Fibroblast of pulmonary artery (primary cell): ENCODE data around the gene CENPF.

Experiments used
- DNase-seq: peaks from one replicate; pipeline ENCODE4 v3.0.0-alpha.2; 2010; ENCODE audit warnings: low read depth
- H3K4me3 ChIP-seq: replicated peaks from 2 replicates; pipeline ENCODE4 v1.5.1; 2011; ENCODE audit warnings: low read depth, mild to moderate bottlenecking, control low read depth, low read length, moderate library complexity
- TF ChIP-seq, protein P1 (sequence below): IDR thresholded peaks from 2 replicates; pipeline ENCODE4 v1.5.1; 2011; ENCODE audit warnings: mild to moderate bottlenecking, control low read depth, low read length, inconsistent platforms; ENCODE audit errors: missing control alignments

The CENPF gene

DNA sequence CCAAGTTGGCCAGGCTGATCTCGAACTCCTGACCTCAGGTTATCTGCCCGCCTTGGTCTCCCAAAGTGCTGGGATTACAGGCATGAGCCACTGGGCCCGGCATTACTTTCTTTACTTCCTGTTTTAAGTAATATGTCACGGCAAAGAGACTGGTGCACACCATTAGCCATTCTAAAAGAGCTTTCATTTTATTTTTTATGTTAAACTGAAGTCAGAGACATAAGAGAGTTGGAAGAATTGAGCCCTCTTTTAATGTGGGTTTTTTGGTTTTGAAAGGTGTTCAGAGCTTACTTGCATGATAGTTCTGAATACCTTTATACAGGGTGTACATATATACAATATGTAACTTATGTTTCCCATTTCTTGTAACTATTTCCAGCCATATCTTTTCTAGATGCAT is 14.3 kb downstream of the CENPF start:
- DNase-seq: no peak
- no peak overlapping the region for H3K4me3 ChIP-seq
- TF ChIP-seq, protein P1, sequence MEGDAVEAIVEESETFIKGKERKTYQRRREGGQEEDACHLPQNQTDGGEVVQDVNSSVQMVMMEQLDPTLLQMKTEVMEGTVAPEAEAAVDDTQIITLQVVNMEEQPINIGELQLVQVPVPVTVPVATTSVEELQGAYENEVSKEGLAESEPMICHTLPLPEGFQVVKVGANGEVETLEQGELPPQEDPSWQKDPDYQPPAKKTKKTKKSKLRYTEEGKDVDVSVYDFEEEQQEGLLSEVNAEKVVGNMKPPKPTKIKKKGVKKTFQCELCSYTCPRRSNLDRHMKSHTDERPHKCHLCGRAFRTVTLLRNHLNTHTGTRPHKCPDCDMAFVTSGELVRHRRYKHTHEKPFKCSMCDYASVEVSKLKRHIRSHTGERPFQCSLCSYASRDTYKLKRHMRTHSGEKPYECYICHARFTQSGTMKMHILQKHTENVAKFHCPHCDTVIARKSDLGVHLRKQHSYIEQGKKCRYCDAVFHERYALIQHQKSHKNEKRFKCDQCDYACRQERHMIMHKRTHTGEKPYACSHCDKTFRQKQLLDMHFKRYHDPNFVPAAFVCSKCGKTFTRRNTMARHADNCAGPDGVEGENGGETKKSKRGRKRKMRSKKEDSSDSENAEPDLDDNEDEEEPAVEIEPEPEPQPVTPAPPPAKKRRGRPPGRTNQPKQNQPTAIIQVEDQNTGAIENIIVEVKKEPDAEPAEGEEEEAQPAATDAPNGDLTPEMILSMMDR: no peak

DNA sequence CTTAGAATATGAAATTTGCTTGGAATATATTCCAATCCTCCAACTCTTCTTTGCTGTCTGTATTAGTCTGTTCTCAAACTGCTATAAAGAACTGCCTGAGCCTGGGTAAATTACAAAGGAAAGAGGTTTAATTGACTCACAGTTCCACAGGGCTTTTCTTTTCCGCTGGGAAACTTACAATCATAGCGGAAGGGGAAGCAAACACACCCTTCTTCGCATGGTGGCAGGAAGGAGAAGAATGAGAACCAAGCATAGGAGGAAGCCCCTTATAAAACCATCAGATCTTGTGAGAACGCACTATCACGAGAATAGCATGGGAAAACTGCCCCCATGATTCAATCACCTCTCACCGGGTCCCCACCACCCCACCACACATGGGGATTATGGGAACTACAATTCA is 14.8 kb downstream of the CENPF start:
- H3K4me3 ChIP-seq: no peak overlapping the region
- TF ChIP-seq, protein P1: no peak
- no peak for DNase-seq

DNA sequence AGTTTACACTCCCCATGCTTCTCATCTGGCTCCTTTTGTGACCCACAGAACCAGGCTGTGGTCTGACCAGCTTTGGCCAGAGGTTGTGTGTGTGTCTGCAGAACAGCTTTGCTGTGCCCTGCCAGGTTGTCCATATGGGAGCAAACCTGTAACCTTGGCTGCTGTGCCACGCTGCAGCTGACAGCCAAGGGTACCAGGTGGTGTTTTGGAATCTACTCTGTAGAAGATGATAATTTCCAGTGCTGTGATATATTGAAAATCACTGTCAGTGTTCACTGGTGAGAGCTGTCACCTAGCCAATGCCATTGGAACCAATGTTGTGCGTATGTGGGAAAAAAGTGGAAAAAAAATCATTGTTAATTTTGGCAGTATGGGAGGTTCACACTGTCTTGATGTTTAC is 18.2 kb downstream of the CENPF start:
- TF ChIP-seq, protein P1: no peak
- no peak overlapping the region for H3K4me3 ChIP-seq
- DNase-seq: no peak

DNA sequence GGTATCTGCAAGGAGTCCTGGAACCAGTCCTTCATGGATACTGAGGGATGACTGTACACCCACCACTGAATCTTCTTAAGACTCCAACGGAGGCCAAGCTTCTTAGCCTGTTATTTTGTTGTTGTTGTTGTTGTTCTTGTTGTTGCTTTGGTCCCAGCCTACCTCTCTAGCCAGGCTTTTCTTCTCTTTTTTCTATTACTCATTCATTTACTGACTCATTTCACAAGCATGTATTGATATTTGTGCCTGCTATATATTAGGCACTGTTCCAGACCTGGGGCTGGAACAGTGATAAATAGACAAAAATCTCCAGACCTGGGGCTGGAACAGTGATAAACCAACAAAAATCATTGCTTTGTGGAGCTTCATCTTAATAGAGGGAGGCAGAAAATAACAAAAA is 20.4 kb downstream of the CENPF start:
- peak; percentile 16 for DNase-seq
- H3K4me3 ChIP-seq: no peak overlapping the region

DNA sequence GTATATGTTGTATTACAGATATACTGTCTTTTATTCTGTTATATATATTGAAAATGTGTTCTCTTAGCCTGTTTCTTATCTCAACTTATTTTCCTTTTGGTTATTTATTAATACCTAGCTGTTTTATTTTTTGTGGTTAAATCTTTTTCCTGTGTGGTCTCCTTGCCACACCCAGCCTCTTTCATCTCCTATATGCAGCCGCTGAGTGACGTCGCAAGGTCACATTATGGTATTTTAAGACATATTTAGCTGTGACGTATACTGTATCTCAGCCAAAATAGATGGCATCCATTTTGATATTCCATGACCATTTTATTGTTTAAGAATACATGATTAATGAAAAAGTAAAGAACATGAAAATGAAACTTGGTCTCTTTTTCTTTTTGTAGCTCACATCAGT is 29.1 kb downstream of the CENPF start:
- TF ChIP-seq, protein P1: no peak
- DNase-seq: no peak
- H3K4me3 ChIP-seq: no peak overlapping the region

More for the DNA sequence above, 20.4 kb downstream of the CENPF start:
- TF ChIP-seq, protein P1: no peak

DNA sequence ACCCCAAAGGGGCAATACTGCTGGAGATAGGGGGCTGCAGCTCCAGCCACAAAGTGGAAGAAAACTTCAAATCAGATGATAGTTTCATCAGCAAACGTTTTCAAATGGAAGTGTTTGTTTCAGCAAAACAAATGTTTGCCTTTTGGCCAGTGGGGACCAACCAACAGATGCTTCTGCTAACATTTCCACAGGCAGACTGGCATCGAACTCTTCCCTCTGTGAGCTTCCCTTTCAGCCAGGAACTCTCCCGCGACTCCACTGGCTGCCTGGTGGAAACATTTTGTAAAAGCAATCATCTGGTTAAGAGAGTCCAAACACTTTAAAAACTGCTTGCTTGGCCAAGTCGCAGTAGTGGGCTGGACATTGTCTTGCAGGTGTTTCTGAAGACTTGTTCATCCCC is 30.7 kb downstream of the CENPF start:
- H3K4me3 ChIP-seq: no peak overlapping the region
- TF ChIP-seq, protein P1: no peak
- no peak for DNase-seq

DNA sequence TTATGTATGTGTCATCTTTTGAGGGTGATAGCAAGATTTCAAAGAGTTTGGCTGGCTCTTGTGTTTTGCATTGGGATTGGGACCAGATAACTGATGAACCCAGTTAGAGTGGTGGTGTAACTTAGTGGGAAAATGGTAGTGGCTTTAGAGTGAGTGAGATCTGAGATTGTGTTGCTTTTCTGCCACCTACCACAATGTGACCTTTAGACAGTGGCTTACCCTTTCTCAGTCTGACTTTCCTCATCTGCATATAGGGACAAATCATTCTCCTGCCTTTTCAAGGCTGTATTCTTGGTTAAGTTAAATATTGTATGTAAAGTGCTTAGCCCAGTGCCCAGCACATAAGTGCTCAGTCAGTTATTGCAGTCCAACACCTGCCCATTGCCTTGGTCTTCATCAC is 31.3 kb downstream of the CENPF start:
- H3K4me3 ChIP-seq: no peak overlapping the region
- no peak for DNase-seq
- TF ChIP-seq, protein P1: no peak
